ENCODE measurements around the gene HLTF.

The HLTF gene

DNA sequence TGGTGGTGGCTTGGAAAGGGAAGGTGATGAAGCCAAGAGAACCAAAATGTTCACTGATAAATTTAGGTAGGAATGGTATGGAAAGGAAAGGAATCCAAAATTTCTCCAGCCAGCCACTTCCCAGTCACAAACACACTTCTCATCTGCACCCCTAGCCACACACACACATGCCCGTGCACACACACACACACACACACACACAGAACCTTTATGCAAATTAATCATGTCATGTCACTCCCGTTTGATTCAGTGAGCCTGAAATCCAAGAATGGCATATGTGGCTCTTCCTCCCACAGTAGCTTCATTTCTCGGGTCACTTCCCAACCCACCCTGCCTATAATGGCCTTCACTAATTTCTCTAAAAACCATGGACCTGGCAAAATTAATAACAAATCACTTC lies 3.1 kb upstream of the HLTF start:
- no peak for DNase-seq (ENCODE audit: low read depth)
- no peak overlapping the region for H3K4me3 ChIP-seq (ENCODE audit: control insufficient read depth, low read depth, low read length)
- TF ChIP-seq, protein P1, sequence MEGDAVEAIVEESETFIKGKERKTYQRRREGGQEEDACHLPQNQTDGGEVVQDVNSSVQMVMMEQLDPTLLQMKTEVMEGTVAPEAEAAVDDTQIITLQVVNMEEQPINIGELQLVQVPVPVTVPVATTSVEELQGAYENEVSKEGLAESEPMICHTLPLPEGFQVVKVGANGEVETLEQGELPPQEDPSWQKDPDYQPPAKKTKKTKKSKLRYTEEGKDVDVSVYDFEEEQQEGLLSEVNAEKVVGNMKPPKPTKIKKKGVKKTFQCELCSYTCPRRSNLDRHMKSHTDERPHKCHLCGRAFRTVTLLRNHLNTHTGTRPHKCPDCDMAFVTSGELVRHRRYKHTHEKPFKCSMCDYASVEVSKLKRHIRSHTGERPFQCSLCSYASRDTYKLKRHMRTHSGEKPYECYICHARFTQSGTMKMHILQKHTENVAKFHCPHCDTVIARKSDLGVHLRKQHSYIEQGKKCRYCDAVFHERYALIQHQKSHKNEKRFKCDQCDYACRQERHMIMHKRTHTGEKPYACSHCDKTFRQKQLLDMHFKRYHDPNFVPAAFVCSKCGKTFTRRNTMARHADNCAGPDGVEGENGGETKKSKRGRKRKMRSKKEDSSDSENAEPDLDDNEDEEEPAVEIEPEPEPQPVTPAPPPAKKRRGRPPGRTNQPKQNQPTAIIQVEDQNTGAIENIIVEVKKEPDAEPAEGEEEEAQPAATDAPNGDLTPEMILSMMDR (IDR thresholded peaks at IDR 0.05; ENCODE audit: control insufficient read depth, insufficient read depth, low read depth, low read length, missing control alignments): no peak

DNA sequence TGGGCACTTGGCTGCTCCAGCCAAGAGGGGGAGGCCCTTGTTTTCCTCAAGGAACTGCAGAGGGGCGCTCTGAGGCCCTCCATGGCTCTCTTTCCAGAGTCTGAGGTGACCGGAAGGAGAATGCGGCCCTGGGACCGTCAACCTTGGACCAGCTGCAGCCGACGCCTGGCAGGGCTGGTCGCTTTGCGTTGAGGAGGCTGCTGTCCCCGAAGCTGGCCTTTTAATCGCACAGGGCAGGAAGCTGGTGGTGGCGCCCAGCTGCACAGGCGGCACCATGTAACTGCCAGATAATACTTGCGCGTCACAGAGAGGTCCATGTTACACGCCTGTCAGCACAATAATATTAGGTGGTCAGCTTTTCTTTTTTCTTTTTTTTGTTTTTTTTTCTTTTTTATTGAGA lies 875 bp upstream of the HLTF start:
- H3K4me3 ChIP-seq (ENCODE audit: control insufficient read depth, low read depth, low read length): no peak overlapping the region
- TF ChIP-seq, protein P1 (IDR thresholded peaks at IDR 0.05; ENCODE audit: control insufficient read depth, insufficient read depth, low read depth, low read length, missing control alignments): no peak
- no peak for DNase-seq (ENCODE audit: low read depth)

- H3K4me3 ChIP-seq (ENCODE audit: control insufficient read depth, low read depth, low read length): peak overlapping the region; percentile 87
- TF ChIP-seq, protein P1 (IDR thresholded peaks at IDR 0.05; ENCODE audit: control insufficient read depth, insufficient read depth, low read depth, low read length, missing control alignments): no peak
- no peak for DNase-seq (ENCODE audit: low read depth)
These were observed 503 bp downstream of the HLTF start for GRCh38 chr3:149085828-149086231.

GRCh38 chr3:149081772-149082171 lies 4.6 kb downstream of the HLTF start:
- DNase-seq (ENCODE audit: low read depth): no peak
- no peak overlapping the region for H3K4me3 ChIP-seq (ENCODE audit: control insufficient read depth, low read depth, low read length)
- TF ChIP-seq, protein P1 (IDR thresholded peaks at IDR 0.05; ENCODE audit: control insufficient read depth, insufficient read depth, low read depth, low read length, missing control alignments): no peak

GRCh38 chr3:149080699-149081091 lies 5.6 kb downstream of the HLTF start:
- DNase-seq (ENCODE audit: low read depth): no peak
- TF ChIP-seq, protein P1 (IDR thresholded peaks at IDR 0.05; ENCODE audit: control insufficient read depth, insufficient read depth, low read depth, low read length, missing control alignments): no peak
- H3K4me3 ChIP-seq (ENCODE audit: control insufficient read depth, low read depth, low read length): no peak overlapping the region

DNA sequence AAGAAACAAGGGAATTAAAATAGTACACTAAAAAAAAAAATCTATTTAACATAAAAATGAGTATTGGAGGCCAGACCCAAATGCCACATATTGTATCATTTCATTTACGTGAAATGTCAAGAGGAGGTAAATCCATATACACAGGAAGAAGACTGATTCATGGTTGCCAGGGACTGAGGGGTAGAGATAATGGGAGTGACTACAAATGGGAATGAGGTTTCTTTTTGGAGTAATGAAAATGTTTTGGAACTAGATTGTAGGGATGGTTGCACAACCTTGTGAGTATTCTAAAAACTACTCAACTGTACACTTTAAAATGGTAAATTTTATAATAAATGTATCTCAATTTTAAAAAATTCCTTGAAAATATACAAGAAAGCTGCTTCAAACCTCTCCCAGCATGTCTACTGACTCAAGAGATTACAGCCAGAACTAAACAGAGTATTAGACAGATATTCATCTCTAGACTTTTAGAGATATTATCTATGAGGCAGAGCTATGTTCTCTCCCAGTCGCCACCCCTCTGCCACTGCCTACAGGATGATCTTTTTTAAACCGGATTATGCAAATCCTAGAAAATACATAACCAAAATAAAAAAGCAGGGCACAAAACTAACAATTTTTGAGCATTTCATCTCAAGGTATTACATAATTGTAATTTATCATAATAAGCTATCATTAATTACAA lies 6.2 kb downstream of the HLTF start:
- H3K4me3 ChIP-seq (ENCODE audit: control insufficient read depth, low read depth, low read length): no peak overlapping the region
- no peak for DNase-seq (ENCODE audit: low read depth)
- TF ChIP-seq, protein P1 (IDR thresholded peaks at IDR 0.05; ENCODE audit: control insufficient read depth, insufficient read depth, low read depth, low read length, missing control alignments): no peak

Measured in AG09309 (cell line).